Stimulated activated naive CD8-positive, alpha-beta T cell treated with anti-CD3 and anti-CD28 coated beads, Interleukin-15, Interleukin-2, amounts not matched to agents 100 ng/mL and 50 ng/mL, for 24 hours (primary cell): Measurements from ENCODE around the gene SBK2.
"Not testable (repeated sequence)": the region's sequence is repeated elsewhere in the genome, so short reads cannot be mapped to it uniquely, and the experiment has no call there.

Experiments used
- H3K27ac Mint-ChIP-seq: one replicate; pipeline ENCODE4 v1.8.0; 2021; ENCODE audit warnings: mild to moderate bottlenecking, mixed read lengths
- H3K27me3 Mint-ChIP-seq: one replicate; pipeline ENCODE4 v1.8.0; 2021; ENCODE audit warnings: mixed read lengths
- H3K36me3 Mint-ChIP-seq: one replicate; pipeline ENCODE4 v1.8.0; 2021; ENCODE audit warnings: low read depth, mixed read lengths
- H3K4me1 Mint-ChIP-seq: one replicate; pipeline ENCODE4 v1.8.0; 2021; ENCODE audit warnings: low read depth, mixed read lengths
- H3K4me3 Mint-ChIP-seq: one replicate; pipeline ENCODE4 v1.8.0; 2021; ENCODE audit warnings: mild to moderate bottlenecking, mixed read lengths
- H3K9me3 Mint-ChIP-seq: one replicate; pipeline ENCODE4 v1.8.0; 2021; ENCODE audit warnings: mixed read lengths

The SBK2 gene

DNA sequence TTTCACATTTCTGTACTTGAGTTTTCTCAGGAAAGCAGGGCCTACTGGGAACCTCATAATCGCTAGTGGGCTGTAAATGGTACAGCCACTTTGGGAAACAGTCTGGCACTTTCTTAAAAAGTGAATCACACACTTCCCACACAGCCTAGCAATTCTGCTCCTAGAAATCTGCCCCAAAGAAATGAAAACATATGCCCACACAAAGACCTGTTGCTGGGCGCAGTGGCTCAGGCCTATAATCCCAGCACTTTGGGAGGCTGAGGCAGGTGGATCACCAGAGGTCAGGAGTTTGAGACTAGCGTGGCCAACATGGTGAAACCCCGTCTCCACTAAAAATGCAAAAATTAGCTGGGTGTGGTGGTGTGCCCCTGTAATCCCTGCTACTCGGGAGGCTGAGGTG, 32.5 kb upstream of the SBK2 start:
- not testable (repeated sequence) for H3K4me1 Mint-ChIP-seq, H3K27me3 Mint-ChIP-seq, H3K9me3 Mint-ChIP-seq, H3K36me3 Mint-ChIP-seq, H3K4me3 Mint-ChIP-seq, H3K27ac Mint-ChIP-seq

DNA sequence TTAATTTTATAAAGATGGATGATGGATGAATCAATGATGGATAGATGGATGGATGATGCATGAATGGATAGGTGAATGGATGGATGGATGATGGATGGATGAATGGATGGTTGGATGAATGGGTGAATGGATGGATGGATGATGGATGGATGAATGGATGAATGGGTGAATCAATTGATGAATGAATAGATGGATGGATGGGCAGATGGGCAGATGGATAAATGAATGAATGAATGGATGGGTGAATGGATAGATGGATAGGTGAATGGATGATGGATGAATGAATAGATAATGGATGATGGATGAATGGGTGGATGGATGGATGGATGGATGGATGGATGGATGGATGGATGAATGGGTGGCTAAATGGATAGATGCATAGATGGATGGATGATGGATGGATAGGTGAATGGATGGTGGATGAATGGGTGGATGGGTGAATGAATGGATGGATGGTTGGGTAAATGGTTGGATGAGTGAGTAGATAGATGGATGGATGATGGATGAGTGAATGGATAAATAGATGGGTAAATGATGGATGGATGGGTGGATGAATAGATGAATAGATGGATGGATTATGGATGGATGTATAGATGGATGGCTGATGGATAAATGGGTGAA, 30.9 kb upstream of the SBK2 start:
- Mint-ChIP-seq H3K36me3 (no peaks in the 10 kb centered on the region), H3K9me3 (no peaks in the 10 kb centered on the region), H3K4me1 (no peaks in the 10 kb centered on the region), H3K27me3 (peaks cover 6% of the 10 kb centered on the region), H3K4me3 (no peak overlapping the region), H3K27ac (no peak overlapping the region)

DNA sequence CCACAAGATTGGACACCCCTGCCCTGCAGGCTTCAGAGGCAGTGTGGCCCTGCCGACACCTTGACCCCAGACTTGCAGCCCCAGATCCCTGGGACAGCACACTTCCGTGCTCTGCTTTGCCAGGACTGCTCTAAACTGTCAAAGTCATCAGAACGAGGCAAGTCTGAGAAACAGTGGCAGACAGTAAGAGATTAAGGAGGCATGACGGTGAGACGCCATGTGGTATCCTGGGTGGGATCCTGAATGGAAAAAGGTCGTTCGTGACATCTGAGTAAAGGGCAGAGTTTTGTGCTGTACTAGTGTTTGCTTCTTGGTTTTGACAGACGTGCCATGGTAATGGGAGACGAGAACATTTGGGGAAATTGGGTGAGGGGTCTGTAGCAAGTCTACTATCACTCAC, 29.9 kb upstream of the SBK2 start:
- Mint-ChIP-seq H3K4me3 (no peak overlapping the region), H3K36me3 (no peaks in the 10 kb centered on the region), H3K27ac (no peak overlapping the region), H3K9me3 (no peaks in the 10 kb centered on the region), H3K27me3 (peaks cover 6% of the 10 kb centered on the region), H3K4me1 (no peaks in the 10 kb centered on the region)

DNA sequence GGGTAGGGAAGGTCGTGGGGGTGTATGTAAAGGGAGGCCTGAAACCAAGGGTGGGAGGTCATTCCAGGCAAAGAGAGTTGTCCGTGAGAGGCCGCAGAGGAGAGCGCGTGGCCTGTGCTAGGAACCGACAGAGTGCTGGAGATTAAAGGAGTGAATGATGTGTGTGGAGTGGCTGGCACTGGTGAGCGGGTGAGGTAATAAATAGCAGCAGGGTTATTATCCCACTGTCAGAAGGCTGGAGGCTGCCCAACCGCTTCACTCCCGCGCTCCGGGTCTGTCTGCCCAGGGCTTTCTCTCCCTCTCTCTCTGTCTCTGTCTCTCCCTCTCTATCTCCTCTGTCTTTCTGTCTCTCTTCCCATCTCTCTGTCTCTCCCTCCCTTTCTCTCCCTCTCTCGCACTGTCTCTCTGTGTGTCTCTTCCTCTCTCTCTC, 26.3 kb upstream of the SBK2 start:
- Mint-ChIP-seq H3K4me1 (no peaks in the 10 kb centered on the region), H3K27me3 (peaks cover 10% of the 10 kb centered on the region), H3K9me3 (no peaks in the 10 kb centered on the region), H3K4me3 (no peak overlapping the region), H3K36me3 (no peaks in the 10 kb centered on the region), H3K27ac (no peak overlapping the region)

DNA sequence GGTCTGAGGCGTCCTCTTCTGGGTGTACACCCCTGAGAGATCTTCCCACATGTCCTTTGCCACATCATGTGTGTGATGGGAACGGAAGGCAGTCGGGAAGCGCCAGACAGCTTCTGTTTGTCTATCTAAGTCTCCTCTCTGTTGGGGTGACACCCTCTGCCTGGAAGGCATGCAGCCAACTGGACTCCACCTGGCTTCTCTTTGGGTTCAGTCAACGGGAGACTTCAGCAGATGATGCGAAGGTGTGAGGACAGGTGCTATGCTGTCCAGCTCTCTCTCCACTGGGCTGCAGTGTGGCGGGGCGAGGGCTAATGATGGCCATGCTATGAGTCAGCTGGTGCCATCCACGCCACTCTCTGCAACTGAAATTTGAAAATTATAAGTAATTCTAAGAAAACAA, 22.8 kb upstream of the SBK2 start:
- Mint-ChIP-seq H3K27ac (no peak overlapping the region), H3K36me3 (no peaks in the 10 kb centered on the region), H3K4me3 (no peak overlapping the region), H3K27me3 (peaks cover 4% of the 10 kb centered on the region), H3K9me3 (no peaks in the 10 kb centered on the region), H3K4me1 (no peaks in the 10 kb centered on the region)

DNA sequence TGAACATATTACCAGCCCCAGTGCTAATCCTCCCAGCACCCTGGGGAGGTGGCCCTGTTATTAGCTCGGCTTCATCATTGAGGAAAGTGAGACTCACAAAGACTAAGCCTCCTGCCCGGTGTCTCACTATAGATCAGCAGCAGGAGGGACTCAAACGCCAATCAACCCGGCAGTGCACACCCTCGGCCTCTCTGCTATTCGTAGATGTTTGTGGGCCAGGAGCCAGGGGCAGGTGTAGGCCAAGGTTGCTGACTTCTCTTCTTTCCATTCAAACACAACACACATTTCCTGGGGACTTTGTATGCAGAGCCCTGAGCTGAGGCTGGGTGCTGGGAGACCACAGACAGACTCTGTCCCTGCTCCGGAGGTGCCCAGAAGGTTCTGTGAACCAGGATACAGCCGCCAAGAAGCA, 17.8 kb upstream of the SBK2 start:
- Mint-ChIP-seq H3K27me3 (peaks cover 4% of the 10 kb centered on the region), H3K27ac (no peak overlapping the region), H3K4me3 (no peak overlapping the region), H3K36me3 (no peaks in the 10 kb centered on the region), H3K4me1 (no peaks in the 10 kb centered on the region), H3K9me3 (no peaks in the 10 kb centered on the region)

DNA sequence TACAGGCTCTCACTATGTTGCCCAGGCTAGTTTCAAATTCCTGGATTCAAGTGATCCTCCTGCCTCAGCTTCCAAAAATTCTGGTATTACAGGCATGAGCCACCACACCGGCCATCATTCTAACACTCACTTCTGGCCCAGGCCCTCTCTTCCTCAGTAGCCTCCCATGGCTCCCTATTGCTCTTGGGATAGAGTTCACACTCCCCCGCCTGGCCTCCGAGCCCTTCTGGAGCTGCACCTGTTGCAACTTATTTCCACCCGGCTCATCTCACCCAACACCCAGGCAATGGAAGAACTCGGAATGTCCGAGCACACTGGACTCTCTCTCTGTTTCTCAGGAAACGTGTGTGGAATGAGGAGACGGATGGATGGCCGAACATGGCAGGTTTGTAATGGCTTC, 17.4 kb upstream of the SBK2 start:
- Mint-ChIP-seq H3K36me3 (no peaks in the 10 kb centered on the region), H3K4me3 (no peak overlapping the region), H3K9me3 (no peaks in the 10 kb centered on the region), H3K27me3 (peaks cover 4% of the 10 kb centered on the region), H3K27ac (no peak overlapping the region), H3K4me1 (no peaks in the 10 kb centered on the region)

DNA sequence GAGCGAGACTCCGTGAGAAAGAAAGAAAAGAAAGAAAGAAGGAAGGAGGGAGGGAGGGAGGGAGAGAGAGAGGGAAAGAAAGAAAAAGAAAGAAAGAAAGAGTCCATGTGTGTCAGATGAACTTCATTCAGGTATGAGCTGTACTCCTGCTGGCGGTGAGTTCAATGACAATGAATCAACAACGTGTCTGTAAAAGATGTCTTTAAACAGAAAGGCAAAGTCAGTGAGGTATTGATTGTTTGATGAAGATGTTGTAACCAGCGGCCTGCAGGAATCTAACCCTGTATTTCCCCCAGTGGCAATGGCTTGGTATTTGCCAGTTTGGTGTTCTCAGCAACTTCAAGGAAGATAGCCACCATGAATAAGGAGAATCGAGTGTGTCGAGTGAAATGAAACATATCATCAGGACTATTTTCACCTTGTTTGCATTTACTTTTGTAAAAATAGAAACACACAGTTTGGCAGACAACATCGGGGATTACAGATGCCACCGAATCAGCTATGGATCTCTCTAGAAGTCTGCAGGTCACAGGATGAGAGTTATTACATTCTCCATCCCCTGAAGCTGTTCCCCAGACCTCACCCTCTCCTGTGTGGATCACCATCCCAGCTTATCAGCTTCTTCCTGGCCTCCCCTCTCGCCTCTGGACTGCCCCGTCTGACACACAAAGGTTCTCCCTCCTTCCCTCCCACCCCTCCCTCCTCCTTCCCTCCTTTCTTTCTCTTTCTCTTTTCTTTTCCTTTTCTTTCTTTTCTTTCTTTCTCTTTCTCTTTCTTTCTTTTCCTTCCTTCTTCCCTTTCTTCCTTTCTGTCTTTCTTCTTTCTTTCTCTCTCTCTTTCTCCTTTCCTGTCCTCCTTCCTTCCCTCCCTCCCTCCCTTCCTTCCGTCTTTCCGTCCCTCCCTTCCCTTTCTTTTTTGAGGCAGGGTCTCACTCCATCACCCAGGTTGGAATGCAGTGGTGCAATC, 16.6 kb upstream of the SBK2 start:
- no peaks in the 10 kb centered on the region for H3K36me3 Mint-ChIP-seq
- H3K4me3 Mint-ChIP-seq = no peak overlapping the region
- H3K9me3 Mint-ChIP-seq = no peaks in the 10 kb centered on the region
- peaks cover 4% of the 10 kb centered on the region for H3K27me3 Mint-ChIP-seq
- no peak overlapping the region for H3K27ac Mint-ChIP-seq
- no peaks in the 10 kb centered on the region for H3K4me1 Mint-ChIP-seq

DNA sequence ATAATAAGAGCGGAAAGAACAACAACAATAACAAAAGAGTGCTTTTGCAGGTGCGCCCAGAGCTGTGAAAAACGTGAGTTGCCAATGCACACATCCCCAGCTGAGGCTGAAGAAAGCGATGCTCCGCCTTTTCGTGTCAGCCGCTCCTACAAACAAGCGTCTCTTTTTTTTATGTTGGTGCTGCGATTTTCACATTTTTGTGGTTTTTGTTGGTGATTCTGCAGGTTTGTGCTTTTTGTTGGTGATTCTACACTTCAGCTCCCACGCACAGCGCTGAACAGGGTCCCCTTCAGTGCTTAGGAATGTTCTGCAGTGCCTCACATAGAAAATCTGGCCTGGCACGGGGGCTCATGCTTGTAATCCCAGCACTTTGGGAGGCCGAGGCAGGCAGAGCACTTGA, 15.7 kb upstream of the SBK2 start:
- Mint-ChIP-seq H3K9me3 (no peaks in the 10 kb centered on the region), H3K27ac (no peak overlapping the region), H3K4me3 (no peak overlapping the region), H3K27me3 (peaks cover 7% of the 10 kb centered on the region), H3K36me3 (no peaks in the 10 kb centered on the region), H3K4me1 (no peaks in the 10 kb centered on the region)

DNA sequence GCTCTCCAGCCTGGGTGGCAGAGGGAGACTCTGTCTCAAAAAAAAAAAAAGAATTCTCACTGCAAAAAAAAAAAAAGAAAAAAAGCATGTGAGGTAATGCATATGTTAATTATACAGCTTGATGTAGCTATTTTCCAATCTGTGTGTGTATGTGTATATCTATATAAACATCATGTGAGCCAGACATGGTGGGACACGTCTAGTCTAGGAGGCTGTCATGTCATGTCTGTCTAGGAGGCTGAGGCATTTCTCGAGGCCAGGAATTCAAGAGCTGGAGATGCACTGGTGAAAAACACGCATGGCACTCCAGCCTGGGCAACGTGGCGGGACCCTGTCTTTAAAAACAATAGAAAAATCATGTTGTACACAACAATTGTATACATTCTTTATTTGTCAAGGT, 15.3 kb upstream of the SBK2 start:
- Mint-ChIP-seq H3K27me3 (peaks cover 7% of the 10 kb centered on the region), H3K4me3 (no peak overlapping the region), H3K4me1 (no peaks in the 10 kb centered on the region), H3K36me3 (no peaks in the 10 kb centered on the region), H3K9me3 (no peaks in the 10 kb centered on the region), H3K27ac (no peak overlapping the region)

DNA sequence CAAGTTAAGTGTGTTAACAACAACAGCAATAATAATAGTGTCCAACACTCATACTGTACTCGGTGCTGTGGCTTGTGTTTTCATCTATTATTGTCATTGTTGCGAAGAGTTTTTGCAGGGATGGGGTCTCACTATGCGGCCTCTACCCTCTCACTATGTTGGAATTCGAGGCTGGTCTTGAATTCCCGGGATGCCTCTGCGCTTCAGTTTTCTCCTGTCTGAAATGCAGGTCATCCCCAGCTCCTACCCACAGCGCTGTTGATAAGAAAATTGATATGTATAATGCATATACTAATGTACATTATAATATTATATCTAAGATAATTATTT, 13.4 kb upstream of the SBK2 start:
- H3K27ac Mint-ChIP-seq = no peak overlapping the region
- no peak overlapping the region for H3K4me3 Mint-ChIP-seq
- H3K9me3 Mint-ChIP-seq = no peaks in the 10 kb centered on the region
- H3K27me3 Mint-ChIP-seq = peaks cover 13% of the 10 kb centered on the region
- H3K4me1 Mint-ChIP-seq = no peaks in the 10 kb centered on the region
- H3K36me3 Mint-ChIP-seq = no peaks in the 10 kb centered on the region

DNA sequence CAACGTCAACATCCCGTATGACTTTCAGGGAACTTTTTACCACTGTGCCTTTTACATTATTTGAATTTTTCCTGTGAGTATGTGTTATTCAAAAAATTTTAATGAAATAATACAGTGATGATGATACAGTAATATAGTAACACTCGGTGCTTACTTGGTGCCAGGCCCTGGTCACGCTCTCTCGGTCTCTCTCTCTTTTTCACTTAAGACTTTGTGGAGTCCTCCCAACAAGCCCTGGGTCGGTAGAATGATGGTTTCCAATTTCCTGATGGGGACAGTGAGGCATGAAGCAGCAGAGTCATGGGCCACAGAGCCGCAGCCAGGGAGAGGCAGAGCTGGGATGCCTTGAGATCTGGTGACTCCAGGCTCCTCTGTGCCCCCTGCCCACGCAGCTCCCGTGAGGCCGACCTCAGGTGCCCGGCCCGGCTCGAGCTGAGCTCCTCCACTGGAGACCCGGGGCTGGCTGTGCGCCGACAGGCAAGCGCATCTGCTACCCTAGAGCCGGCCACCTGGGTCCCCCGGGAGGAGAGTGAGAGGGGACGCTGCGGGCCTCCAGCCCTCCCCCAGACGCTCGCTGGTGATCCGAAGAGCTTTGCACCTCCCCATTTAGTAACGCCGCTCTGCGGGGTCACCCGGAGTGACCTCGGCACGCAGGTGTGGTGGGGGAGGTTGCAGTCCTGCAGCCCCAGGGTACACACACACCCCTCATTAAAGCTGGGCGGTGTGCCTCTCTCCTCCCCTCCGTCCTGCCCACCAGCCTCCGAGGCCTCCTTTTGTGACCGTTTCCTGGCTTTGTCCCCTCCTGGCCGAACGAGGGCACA, 12.8 kb upstream of the SBK2 start:
- no peak overlapping the region for H3K4me3 Mint-ChIP-seq
- H3K36me3 Mint-ChIP-seq = no peaks in the 10 kb centered on the region
- no peaks in the 10 kb centered on the region for H3K9me3 Mint-ChIP-seq
- H3K27me3 Mint-ChIP-seq = peaks cover 13% of the 10 kb centered on the region
- H3K4me1 Mint-ChIP-seq = no peaks in the 10 kb centered on the region
- no peak overlapping the region for H3K27ac Mint-ChIP-seq

DNA sequence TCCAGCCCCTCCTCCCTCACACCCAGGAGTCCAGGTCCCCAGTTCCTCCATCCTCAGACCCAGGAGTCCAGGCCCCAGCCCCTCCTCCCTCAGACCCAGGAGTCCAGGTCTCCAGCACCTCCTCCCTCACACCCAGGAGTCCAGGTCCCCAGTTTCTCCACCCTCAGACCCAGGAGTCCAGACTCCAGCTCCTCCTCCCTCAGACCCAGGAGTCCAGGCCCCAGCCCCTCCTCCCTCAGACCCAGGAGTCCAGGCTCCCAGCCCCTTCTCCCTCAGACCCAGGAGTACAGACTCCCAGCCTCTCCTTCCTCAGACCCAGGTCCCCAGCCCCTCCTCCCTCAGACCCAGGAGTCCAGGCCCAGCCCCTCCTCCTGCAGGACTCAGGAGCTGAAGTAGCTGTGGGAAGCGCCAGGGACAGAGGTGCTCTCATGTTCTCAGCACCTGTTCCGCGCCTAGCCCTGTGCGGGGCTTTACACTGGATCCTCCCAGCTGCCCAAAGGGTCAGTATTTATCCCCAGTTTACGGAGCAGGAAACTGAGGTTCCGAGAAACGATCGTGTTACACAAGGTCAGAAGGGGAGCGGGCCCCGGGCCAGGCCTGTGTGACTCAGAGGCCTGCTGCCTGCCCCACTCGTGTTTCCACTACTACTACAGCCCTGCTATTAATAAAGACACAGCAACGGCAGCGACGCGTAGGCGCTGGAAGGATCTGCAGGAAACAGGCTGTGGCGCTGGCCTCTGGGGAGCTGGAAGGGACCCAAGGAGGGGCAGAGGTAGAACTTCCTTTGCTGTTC, 10.1 kb upstream of the SBK2 start:
- Mint-ChIP-seq H3K27ac (no peak overlapping the region), H3K4me1 (no peaks in the 10 kb centered on the region)

DNA sequence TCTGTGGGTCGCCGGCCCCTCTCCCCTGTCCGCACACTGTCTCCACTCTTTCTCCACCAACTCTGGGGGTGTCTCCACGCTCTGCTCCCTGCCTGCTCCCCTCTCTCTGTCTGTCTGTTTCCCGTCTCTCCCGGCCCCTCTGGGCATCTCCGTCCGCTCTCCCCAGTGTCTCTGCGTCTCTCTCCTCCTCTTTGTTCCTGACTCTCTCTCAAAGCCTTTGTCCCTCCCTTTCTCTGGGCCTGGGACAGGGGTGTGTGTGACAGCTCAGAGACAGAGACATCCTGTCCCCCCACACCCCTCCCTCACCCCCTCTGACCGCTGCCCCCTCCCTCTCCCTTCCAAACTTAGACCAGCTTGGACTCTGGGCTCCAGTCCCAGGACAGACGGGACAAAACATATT, 9.1 kb upstream of the SBK2 start:
- no peak overlapping the region for H3K27ac Mint-ChIP-seq
- no peak overlapping the region for H3K4me3 Mint-ChIP-seq
- peaks cover 3% of the 10 kb centered on the region for H3K9me3 Mint-ChIP-seq
- peaks cover 9% of the 10 kb centered on the region for H3K27me3 Mint-ChIP-seq
- H3K36me3 Mint-ChIP-seq = no peaks in the 10 kb centered on the region
- H3K4me1 Mint-ChIP-seq = no peaks in the 10 kb centered on the region

More for the DNA sequence above, 10.1 kb upstream of the SBK2 start:
- Mint-ChIP-seq H3K36me3 (no peaks in the 10 kb centered on the region), H3K9me3 (peaks cover 3% of the 10 kb centered on the region), H3K27me3 (peaks cover 9% of the 10 kb centered on the region), H3K4me3 (no peak overlapping the region)
